ENCODE data around the gene ADAMTSL2.
A peak's percentile ranks its signal among the peaks of the same experiment; 100 is the strongest.

Gene ADAMTSL2

GRCh38 chr9:133534346-133535291, at the start of gene ADAMTSL2:
ADAMTSL2 (plus strand) TSS chr9:133534704; CDS start chr9:133536713, 2,009 bp downstream.
- peak; percentile 56 for DNase-seq

GRCh38 chr9:133485531-133486260, 48.8 kb upstream of the ADAMTSL2 start:
- no peak for DNase-seq

GRCh38 chr9:133487331-133487725, 47.2 kb upstream of the ADAMTSL2 start:
- no peak for DNase-seq

GRCh38 chr9:133488686-133489252, 45.7 kb upstream of the ADAMTSL2 start:
- no peak for DNase-seq

- DNase-seq, result no peak
Measured at GRCh38 chr9:133489253-133490190, 45.0 kb upstream of the ADAMTSL2 start.

GRCh38 chr9:133490201-133490681, 44.3 kb upstream of the ADAMTSL2 start:
- no peak for DNase-seq

- DNase-seq, result no peak
Measured at GRCh38 chr9:133490865-133491655, 43.4 kb upstream of the ADAMTSL2 start.

GRCh38 chr9:133491656-133491925, 42.9 kb upstream of the ADAMTSL2 start:
- DNase-seq, result no peak

GRCh38 chr9:133492061-133493021, 42.2 kb upstream of the ADAMTSL2 start:
- no peak for DNase-seq

GRCh38 chr9:133493428-133493827, 41.1 kb upstream of the ADAMTSL2 start:
- DNase-seq, result no peak

- no peak for DNase-seq
Measured at GRCh38 chr9:133493845-133494540, 40.5 kb upstream of the ADAMTSL2 start.

- DNase-seq, result no peak
Measured at GRCh38 chr9:133494636-133495326, 39.7 kb upstream of the ADAMTSL2 start.

- DNase-seq, result no peak
Measured at GRCh38 chr9:133495327-133496293, 38.9 kb upstream of the ADAMTSL2 start.

- DNase-seq, result no peak
Measured at GRCh38 chr9:133496861-133497842, 37.4 kb upstream of the ADAMTSL2 start.

- DNase-seq, result no peak
Measured at GRCh38 chr9:133499132-133499891, 35.2 kb upstream of the ADAMTSL2 start.

- DNase-seq, result no peak
Measured at GRCh38 chr9:133499892-133500270, 34.6 kb upstream of the ADAMTSL2 start.

All from stimulated activated CD4-positive, alpha-beta T cell treated with anti-CD3 and anti-CD28 coated beads, Interleukin-4, amount 100 ng/mL, for 1 hour (primary cell).